ENCODE measurements around the gene PPM1L.

GRCh38 chr3:161014843-161015749, 259.1 kb downstream of the PPM1L start:
- no peak for TF ChIP-seq CTCF (CRISPR knock-in tag; IDR thresholded peaks at IDR 0.05)
- no peak for TF ChIP-seq ZNF772 (CRISPR knock-in tag; IDR thresholded peaks at IDR 0.05)
- TF ChIP-seq ZNF572 (CRISPR knock-in tag; IDR thresholded peaks at IDR 0.05) = no peak
- no peak for TF ChIP-seq ZNF142 (CRISPR knock-in tag; IDR thresholded peaks at IDR 0.05)
- no peak for TF ChIP-seq ZNF609 (CRISPR knock-in tag; IDR thresholded peaks at IDR 0.05; ENCODE audit: borderline replicate concordance)
- no peak for TF ChIP-seq RELA (CRISPR knock-in tag; IDR thresholded peaks at IDR 0.05)
- no peak for TF ChIP-seq RNF2 (conservative IDR thresholded peaks at IDR 0.05; ENCODE audit: low read depth)
- no peak for TF ChIP-seq HCFC1 (IDR thresholded peaks at IDR 0.05; ENCODE audit: low read depth, low read length)
- no peak for TF ChIP-seq ATF4 (CRISPR knock-in tag; IDR thresholded peaks at IDR 0.05)
- no peak for TF ChIP-seq MAX (IDR thresholded peaks at IDR 0.05)
- TF ChIP-seq NFAT5 (CRISPR knock-in tag; IDR thresholded peaks at IDR 0.05) = no peak
- TF ChIP-seq NBN (conservative IDR thresholded peaks at IDR 0.05) = no peak
- no peak for TF ChIP-seq YY1 (IDR thresholded peaks at IDR 0.05; ENCODE audit: insufficient read depth, insufficient replicate concordance, low read depth, low read length)

All from HepG2 (cell line).